Stimulated activated CD8-positive, alpha-beta memory T cell treated with anti-CD3 and anti-CD28 coated beads, Interleukin-15, amount 100 ng/mL, for 4 hours (primary cell): Measurements from ENCODE around the gene BEST4.
"Not testable (repeated sequence)": the region's sequence is repeated elsewhere in the genome, so short reads cannot be mapped to it uniquely, and the experiment has no call there.

Experiments used
- DNase-seq, 2 donors: peaks; one replicate each; pipeline ENCODE4 v3.0.0-alpha.2; 2020; ENCODE audit warnings: low read depth in 2 of 2

BEST4 gene

GRCh38 chr1:44819608-44820327, 31.8 kb upstream of the BEST4 start:
- DNase-seq: peak; percentile 50 to 52

GRCh38 chr1:44819196-44819607, 31.2 kb upstream of the BEST4 start:
- no peak for DNase-seq

- no peak for DNase-seq
Observed at GRCh38 chr1:44817771-44818495, 30.0 kb upstream of the BEST4 start.

- no peak for DNase-seq
Observed at GRCh38 chr1:44817307-44817706, 29.3 kb upstream of the BEST4 start.

GRCh38 chr1:44815926-44816325, 28.0 kb upstream of the BEST4 start:
- DNase-seq: not testable (repeated sequence)

GRCh38 chr1:44812822-44813543, 25.0 kb upstream of the BEST4 start:
- no peak for DNase-seq

- no peak for DNase-seq
Observed at GRCh38 chr1:44811234-44811633, 23.3 kb upstream of the BEST4 start.

GRCh38 chr1:44810762-44811105, 22.8 kb upstream of the BEST4 start:
- not testable (repeated sequence) for DNase-seq

GRCh38 chr1:44810101-44810761, 22.3 kb upstream of the BEST4 start:
- no peak for DNase-seq

GRCh38 chr1:44808938-44809917, 21.3 kb upstream of the BEST4 start:
- peak; percentile 70 to 87 for DNase-seq

- DNase-seq: peak; percentile 57 to 71
Observed at GRCh38 chr1:44808063-44808937, 20.3 kb upstream of the BEST4 start, which contains the start of gene BTBD19. Gene BTBD19, plus strand, starts transcription at chr1:44808523. Its CDS starts 298 bp downstream, at chr1:44808821.

GRCh38 chr1:44807364-44808062, 19.5 kb upstream of the BEST4 start:
- peak; percentile 71 to 86 for DNase-seq

GRCh38 chr1:44806704-44807363, 18.9 kb upstream of the BEST4 start, which contains the start of gene DYNLT4:
Gene DYNLT4, minus strand, starts transcription at chr1:44807351. Its CDS starts 683 bp downstream, at chr1:44806668.
- no peak for DNase-seq

- no peak for DNase-seq
Observed at GRCh38 chr1:44806025-44806703, 18.2 kb upstream of the BEST4 start.

- no peak for DNase-seq
Observed at GRCh38 chr1:44805311-44806024, 17.5 kb upstream of the BEST4 start.

- DNase-seq: no peak
Observed at GRCh38 chr1:44803312-44804095, 15.5 kb upstream of the BEST4 start.

GRCh38 chr1:44803062-44803311, 15.0 kb upstream of the BEST4 start:
- no peak for DNase-seq
